Caco-2 (cell line): ENCODE results near the gene PLEKHA5. TPM values are rescaled to one million over a fixed set of nuclear protein-coding genes. Genes with fewer than 3 reads are reported as not detected.

Experiments
- BruUV-seq: library from RNA; stranded (reverse); fragments of 400-500 nt; replicated peaks from 2 replicates; lab custom pipeline; 2021; lab: Mats Ljungman, UMichigan
- CTCF ChIA-PET: fragments of 300-600 bp; sonication (Branson Sonifier 250); formaldehyde crosslinking; loops from one replicate; lab custom pipeline; 2022; ENCODE audit warnings: antibody characterized with exemption; lab: Charles Lee
- POLR2A ChIA-PET: fragments of 300-600 bp; sonication (Branson Sonifier 250); formaldehyde crosslinking; loops from one replicate; lab custom pipeline; 2022; ENCODE audit warnings: antibody characterized with exemption; lab: Charles Lee
- DNase-seq, 2 experiments: peaks; one replicate each; pipeline versions ENCODE4 v3.0.0 to v3.0.0-alpha.2; 2020 to 2022
- H3K27me3 ChIP-seq: replicated peaks from 2 replicates; pipeline ENCODE4 v1.6.0; 2011; ENCODE audit warnings: low read length; ENCODE audit not compliant: control insufficient read depth, insufficient read depth
- H3K36me3 ChIP-seq: 2 replicates; pipeline ENCODE4 v1.5.1; 2011; ENCODE audit warnings: low read length; ENCODE audit not compliant: control insufficient read depth, insufficient read depth
- H3K4me1 ChIP-seq: fragments of 250-450 bp; sonication (Bioruptor Pico); 2 replicates; pipeline ENCODE4 v1.5.1; 2020; ENCODE audit warnings: mild to moderate bottlenecking
- H3K4me3 ChIP-seq: 2 replicates; pipeline ENCODE4 v1.5.1; 2011; ENCODE audit warnings: low read depth, mild to moderate bottlenecking, control low read depth, low read length
- H3K9me3 ChIP-seq: fragments of 250-450 bp; sonication (Bioruptor Pico); 2 replicates; pipeline ENCODE4 v1.5.1; 2020; ENCODE audit warnings: mild to moderate bottlenecking, moderate library complexity
- H3K27ac Mint-ChIP-seq: one replicate; pipeline ENCODE4 v1.8.0; 2022; ENCODE audit warnings: mixed read lengths; ENCODE audit not compliant: unreplicated experiment
- H3K27me3 Mint-ChIP-seq: one replicate; pipeline ENCODE4 v1.8.0; 2022; ENCODE audit warnings: mixed read lengths; ENCODE audit not compliant: insufficient read depth, unreplicated experiment
- H3K36me3 Mint-ChIP-seq: one replicate; pipeline ENCODE4 v1.8.0; 2022; ENCODE audit warnings: mild to moderate bottlenecking, mixed read lengths; ENCODE audit not compliant: insufficient read depth, unreplicated experiment
- H3K4me1 Mint-ChIP-seq: one replicate; pipeline ENCODE4 v1.8.0; 2022; ENCODE audit warnings: low read depth, mixed read lengths; ENCODE audit not compliant: unreplicated experiment
- H3K4me3 Mint-ChIP-seq: one replicate; pipeline ENCODE4 v1.8.0; 2022; ENCODE audit warnings: mild to moderate bottlenecking, moderate library complexity, mixed read lengths; ENCODE audit not compliant: unreplicated experiment
- H3K9me3 Mint-ChIP-seq: one replicate; pipeline ENCODE4 v1.8.0; 2022; ENCODE audit warnings: mixed read lengths; ENCODE audit not compliant: unreplicated experiment
- CTCF ChIP-seq, 2 experiments: fragments of 200-600 bp in 1 of 2; IDR thresholded peaks; 1 replicate in 1 of 2; 2 replicates in 1 of 2; pipeline versions ENCODE4 v1.5.1 to v1.8.0; 2011 to 2022; ENCODE audit warnings: antibody characterized with exemption in 1 of 2, control low read depth in 1 of 2, inconsistent platforms in 1 of 2, low read depth in 1 of 2, low read length in 1 of 2, mild to moderate bottlenecking in 1 of 2, moderate library complexity in 1 of 2; ENCODE audit not compliant: insufficient read depth in 1 of 2, severe bottlenecking in 1 of 2, unreplicated experiment in 1 of 2
- intact Hi-C: fragments of 100-400 bp; cut with micrococcal nuclease; formaldehyde crosslinking; loops from one replicate; pipeline ENCODE4 v1.10.0; 2022; ENCODE audit not compliant: unreplicated experiment
- total RNA-seq: library from RNA; stranded (reverse); gene quantifications from 2 replicates; pipeline ENCODE4 v1.2.3, GENCODE V29; 2022

The PLEKHA5 gene
- total RNA-seq, 1 experiment from 2014 or later: 69.1 TPM

- H3K27me3 ChIP-seq: no peaks in the 10 kb centered on the region
- H3K4me1 Mint-ChIP-seq: no peaks in the 10 kb centered on the region
- POLR2A ChIA-PET: no interaction called here
- no peak for TF ChIP-seq CTCF (IDR thresholded peaks at IDR 0.05; ENCODE audit: insufficient read depth in 1 of 2, low read depth in 1 of 2, low read length in 1 of 2, severe bottlenecking in 1 of 2, unreplicated experiment in 1 of 2)
- no peak overlapping the region for H3K27ac Mint-ChIP-seq
- intact Hi-C loops: no loop called here
- peaks cover 1% of the 10 kb centered on the region; the same call in 1 of the 2 replicates for H3K36me3 ChIP-seq
- H3K4me1 ChIP-seq: no peaks in the 10 kb centered on the region
- CTCF ChIA-PET: no interaction called here
- peaks cover 39% of the 10 kb centered on the region for H3K36me3 Mint-ChIP-seq
- no peaks in the 10 kb centered on the region for H3K27me3 Mint-ChIP-seq
- no peaks in the 10 kb centered on the region for H3K9me3 Mint-ChIP-seq
- no TSS peak for BruUV-seq
- H3K4me3 Mint-ChIP-seq: no peak overlapping the region
- DNase-seq: no peak
- H3K9me3 ChIP-seq: no peaks in the 10 kb centered on the region
- H3K4me3 ChIP-seq: no peak overlapping the region
Observed at GRCh38 chr12:19298836-19299605, 169.5 kb downstream of the PLEKHA5 start.

GRCh38 chr12:19299765-19300164 is 170.2 kb downstream of the PLEKHA5 start:
- TF ChIP-seq CTCF (IDR thresholded peaks at IDR 0.05; ENCODE audit: insufficient read depth in 1 of 2, low read depth in 1 of 2, low read length in 1 of 2, severe bottlenecking in 1 of 2, unreplicated experiment in 1 of 2): no peak

GRCh38 chr12:19301223-19301622 is 171.7 kb downstream of the PLEKHA5 start:
- no peaks in the 10 kb centered on the region for H3K27me3 Mint-ChIP-seq
- no peaks in the 10 kb centered on the region for H3K4me1 Mint-ChIP-seq
- H3K27ac Mint-ChIP-seq: no peak overlapping the region
- peaks cover 52% of the 10 kb centered on the region for H3K36me3 Mint-ChIP-seq
- no peaks in the 10 kb centered on the region for H3K27me3 ChIP-seq
- no peaks in the 10 kb centered on the region for H3K9me3 Mint-ChIP-seq
- H3K4me3 Mint-ChIP-seq: no peak overlapping the region
- no TSS peak for BruUV-seq
- H3K4me3 ChIP-seq: no peak overlapping the region
- ChIA-PET CTCF (no interaction called here), POLR2A (no interaction called here)
- DNase-seq: no peak
- H3K4me1 ChIP-seq: no peaks in the 10 kb centered on the region
- no peak for TF ChIP-seq CTCF (IDR thresholded peaks at IDR 0.05; ENCODE audit: insufficient read depth in 1 of 2, low read depth in 1 of 2, low read length in 1 of 2, severe bottlenecking in 1 of 2, unreplicated experiment in 1 of 2)
- H3K36me3 ChIP-seq: peaks cover 3% of the 10 kb centered on the region
- H3K9me3 ChIP-seq: no peaks in the 10 kb centered on the region
- intact Hi-C loops: no loop called here

More at GRCh38 chr12:19299765-19300164, 170.2 kb downstream of the PLEKHA5 start:
- Histone ChIP-seq H3K27me3 (no peaks in the 10 kb centered on the region), H3K4me3 (no peak overlapping the region), H3K4me1 (no peaks in the 10 kb centered on the region), H3K36me3 (peaks cover 1% of the 10 kb centered on the region; the same call in 1 of the 2 replicates), H3K9me3 (no peaks in the 10 kb centered on the region)
- no peaks in the 10 kb centered on the region for H3K9me3 Mint-ChIP-seq
- ChIA-PET POLR2A (no interaction called here), CTCF (no interaction called here)
- intact Hi-C loops: no loop called here
- no peak for DNase-seq
- peaks cover 39% of the 10 kb centered on the region for H3K36me3 Mint-ChIP-seq
- no peaks in the 10 kb centered on the region for H3K4me1 Mint-ChIP-seq
- H3K27me3 Mint-ChIP-seq: no peaks in the 10 kb centered on the region
- H3K4me3 Mint-ChIP-seq: no peak overlapping the region
- BruUV-seq: no TSS peak
- H3K27ac Mint-ChIP-seq: no peak overlapping the region
